CD4-positive, CD25-positive, alpha-beta regulatory T cell (primary cell): ENCODE data around the gene GCKR. TPM values are rescaled to one million over a fixed set of nuclear protein-coding genes. Genes with fewer than 3 reads are reported as not detected.
"Not testable (repeated sequence)": the region's sequence is repeated elsewhere in the genome, so short reads cannot be mapped to it uniquely, and the experiment has no call there.

ENCODE experiments used
- ATAC-seq, 2 donors: fragments of 150-1000 bp; cut with Tn5 transposase; one replicate each; pipeline ENCODE4 v1.10.0; 2021; ENCODE audit warnings: low read depth in 2 of 2, moderate number of reproducible peaks in 2 of 2, moderate library complexity in 1 of 2
- DNase-seq, 3 donors: peaks; one replicate each; pipeline versions ENCODE4 v3.0.0 to v3.0.0-alpha.2; 2012 to 2022; ENCODE audit warnings: mixed read lengths in 1 of 3
- H3K27ac ChIP-seq: one replicate; pipeline ENCODE4 v1.7.0; 2013; ENCODE audit warnings: mild to moderate bottlenecking, low read length; ENCODE audit not compliant: insufficient read depth, poor library complexity, severe bottlenecking
- H3K27me3 ChIP-seq: one replicate; pipeline ENCODE4 v1.7.0; 2013; ENCODE audit warnings: low read length; ENCODE audit not compliant: control insufficient read depth, insufficient read depth
- H3K36me3 ChIP-seq: one replicate; pipeline ENCODE4 v1.7.0; 2013; ENCODE audit warnings: mild to moderate bottlenecking, low read length, moderate library complexity; ENCODE audit not compliant: control insufficient read depth, insufficient read depth
- H3K4me1 ChIP-seq: 2 replicates; pipeline ENCODE4 v1.7.0; 2013; ENCODE audit warnings: mild to moderate bottlenecking, low read length; ENCODE audit not compliant: insufficient read depth, control insufficient read depth, poor library complexity, severe bottlenecking
- H3K4me3 ChIP-seq: one replicate; pipeline ENCODE4 v1.7.0; 2013; ENCODE audit warnings: low read depth, mild to moderate bottlenecking, low read length, moderate library complexity
- H3K9me3 ChIP-seq, 2 experiments: 1 replicate in 1 of 2; 2 replicates in 1 of 2; pipeline ENCODE4 v1.7.0; 2013; ENCODE audit warnings: low read length in 2 of 2, mild to moderate bottlenecking in 1 of 2, moderate library complexity in 1 of 2; ENCODE audit not compliant: control insufficient read depth in 2 of 2
- H3K27ac Mint-ChIP-seq, 3 donors: one replicate each; pipeline ENCODE4 v1.8.0; 2020 to 2022; ENCODE audit warnings: mild to moderate bottlenecking in 3 of 3, mixed read lengths in 3 of 3, moderate library complexity in 2 of 3
- H3K27me3 Mint-ChIP-seq: one replicate; pipeline ENCODE4 v1.8.0; 2022; ENCODE audit warnings: mild to moderate bottlenecking, mixed read lengths
- H3K36me3 Mint-ChIP-seq: one replicate; pipeline ENCODE4 v1.8.0; 2020; ENCODE audit warnings: mixed read lengths
- H3K4me1 Mint-ChIP-seq, 4 donors: one replicate each; pipeline ENCODE4 v1.8.0; 2020 to 2022; ENCODE audit warnings: mixed read lengths in 4 of 4, mild to moderate bottlenecking in 1 of 4
- H3K4me3 Mint-ChIP-seq, 4 donors: one replicate each; pipeline ENCODE4 v1.8.0; 2020 to 2022; ENCODE audit warnings: mild to moderate bottlenecking in 4 of 4, mixed read lengths in 4 of 4, moderate library complexity in 3 of 4
- H3K9me3 Mint-ChIP-seq, 7 donors: one replicate each; pipeline ENCODE4 v1.8.0; 2020 to 2022; ENCODE audit warnings: mixed read lengths in 7 of 7, mild to moderate bottlenecking in 3 of 7, moderate library complexity in 2 of 7
- polyA plus RNA-seq, 4 donors: library from polyadenylated mRNA; unstranded; fragments of 300-500 nt; fragmentation: Illumina TruSeq; gene quantifications; one replicate each; pipeline ENCODE4 v1.2.3, GENCODE V29; 2021
- total RNA-seq: library from RNA; stranded (reverse); gene quantifications from one replicate; pipeline ENCODE4 v1.2.3, GENCODE V29; 2022

Gene GCKR
- total and polyA plus RNA-seq, 5 donors from 2014 or later: not detected

DNA sequence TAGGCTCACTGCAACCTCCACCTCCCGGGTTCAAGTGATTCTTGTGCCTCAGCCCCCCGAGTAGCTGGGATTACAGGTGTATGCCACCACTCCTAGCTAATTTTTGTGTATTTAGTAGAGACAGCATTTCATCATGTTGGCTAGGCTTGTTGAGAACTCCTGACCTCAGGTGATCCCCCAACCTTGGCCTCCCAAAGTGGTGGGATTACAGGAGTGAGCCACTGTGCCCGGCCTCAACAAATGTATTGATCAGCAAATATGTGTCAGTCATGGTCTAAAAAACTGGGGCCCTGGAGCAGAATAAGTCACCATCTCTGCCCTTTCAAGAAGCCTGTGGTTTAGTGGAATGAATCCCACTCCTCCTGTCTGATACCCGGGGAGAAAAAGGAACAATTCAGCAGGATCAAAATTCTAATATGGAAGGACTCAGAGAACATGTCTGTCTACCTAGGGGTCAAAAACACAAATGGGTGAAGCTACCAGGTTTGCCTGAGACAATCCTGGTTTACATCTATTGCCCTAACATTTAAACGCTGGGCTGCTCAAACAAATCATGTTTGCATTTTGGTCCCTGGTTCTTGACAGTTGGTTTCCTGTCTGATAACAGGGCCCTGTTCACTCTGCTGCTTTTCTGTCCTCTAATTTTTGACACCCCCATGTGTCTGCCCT, 21.6 kb downstream of the GCKR start:
- no peaks in the 10 kb centered on the region for H3K9me3 Mint-ChIP-seq
- H3K27me3 Mint-ChIP-seq: peaks cover 22% of the 10 kb centered on the region
- no peak overlapping the region for H3K27ac ChIP-seq
- no peaks in the 10 kb centered on the region for H3K9me3 ChIP-seq
- H3K36me3 Mint-ChIP-seq: no peaks in the 10 kb centered on the region
- no peaks in the 10 kb centered on the region for H3K4me1 Mint-ChIP-seq
- no peak overlapping the region for H3K4me3 ChIP-seq
- H3K4me1 ChIP-seq: no peaks in the 10 kb centered on the region
- H3K27me3 ChIP-seq: peaks cover 9% of the 10 kb centered on the region
- H3K36me3 ChIP-seq: no peaks in the 10 kb centered on the region
- H3K4me3 Mint-ChIP-seq: no peak overlapping the region
- DNase-seq (no peak), ATAC-seq (no peak)
- H3K27ac Mint-ChIP-seq: no peak overlapping the region

DNA sequence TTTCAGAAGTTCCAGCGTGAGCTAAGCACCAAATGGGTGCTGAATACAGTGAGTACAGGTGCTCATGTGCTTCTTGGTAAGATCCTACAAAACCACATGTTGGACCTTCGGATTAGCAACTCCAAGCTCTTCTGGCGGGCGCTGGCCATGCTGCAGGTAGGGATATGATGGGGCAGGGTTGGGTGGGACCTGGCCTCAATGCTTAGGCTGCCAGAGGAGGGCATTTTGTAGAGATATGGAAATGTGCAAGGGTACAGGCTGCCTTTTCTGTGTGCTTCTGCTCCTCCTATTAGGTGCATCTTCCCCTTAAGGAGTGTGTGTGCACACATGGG, 22.1 kb downstream of the GCKR start:
- Histone ChIP-seq H3K27me3 (peaks cover 9% of the 10 kb centered on the region), H3K27ac (no peak overlapping the region), H3K4me3 (no peak overlapping the region), H3K36me3 (no peaks in the 10 kb centered on the region), H3K4me1 (no peaks in the 10 kb centered on the region), H3K9me3 (no peaks in the 10 kb centered on the region)
- Mint-ChIP-seq H3K4me1 (no peaks in the 10 kb centered on the region), H3K9me3 (no peaks in the 10 kb centered on the region), H3K4me3 (no peak overlapping the region), H3K36me3 (no peaks in the 10 kb centered on the region), H3K27me3 (peaks cover 19% of the 10 kb centered on the region), H3K27ac (no peak overlapping the region)
- DNase-seq (no peak), ATAC-seq (no peak)

DNA sequence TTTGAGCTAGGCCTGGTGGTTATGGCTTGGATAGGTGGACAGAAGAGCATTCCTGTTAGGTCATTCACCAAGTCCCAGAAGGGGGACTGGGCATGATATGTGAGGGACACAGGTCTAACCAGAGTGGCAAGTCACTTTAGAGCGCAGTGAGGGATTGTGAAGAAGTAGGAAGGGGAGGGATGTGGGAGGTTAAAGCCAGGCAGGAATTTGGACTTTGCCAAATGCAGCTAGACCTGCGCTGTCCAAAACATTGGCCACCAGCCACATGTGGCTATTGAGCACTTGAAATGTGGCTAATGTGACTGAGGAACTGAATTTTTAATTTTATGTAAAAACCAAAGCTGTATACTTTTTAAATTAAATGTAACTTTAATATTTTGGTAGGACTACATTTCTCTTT, 23.7 kb downstream of the GCKR start:
- DNase-seq (no peak), ATAC-seq (no peak)
- Histone ChIP-seq H3K4me1 (no peaks in the 10 kb centered on the region), H3K36me3 (no peaks in the 10 kb centered on the region), H3K4me3 (no peak overlapping the region), H3K9me3 (no peaks in the 10 kb centered on the region), H3K27ac (no peak overlapping the region), H3K27me3 (peaks cover 5% of the 10 kb centered on the region)
- Mint-ChIP-seq H3K36me3 (no peaks in the 10 kb centered on the region), H3K27me3 (peaks cover 18% of the 10 kb centered on the region), H3K9me3 (no peaks in the 10 kb centered on the region), H3K4me3 (no peak overlapping the region), H3K4me1 (no peaks in the 10 kb centered on the region), H3K27ac (no peak overlapping the region)

DNA sequence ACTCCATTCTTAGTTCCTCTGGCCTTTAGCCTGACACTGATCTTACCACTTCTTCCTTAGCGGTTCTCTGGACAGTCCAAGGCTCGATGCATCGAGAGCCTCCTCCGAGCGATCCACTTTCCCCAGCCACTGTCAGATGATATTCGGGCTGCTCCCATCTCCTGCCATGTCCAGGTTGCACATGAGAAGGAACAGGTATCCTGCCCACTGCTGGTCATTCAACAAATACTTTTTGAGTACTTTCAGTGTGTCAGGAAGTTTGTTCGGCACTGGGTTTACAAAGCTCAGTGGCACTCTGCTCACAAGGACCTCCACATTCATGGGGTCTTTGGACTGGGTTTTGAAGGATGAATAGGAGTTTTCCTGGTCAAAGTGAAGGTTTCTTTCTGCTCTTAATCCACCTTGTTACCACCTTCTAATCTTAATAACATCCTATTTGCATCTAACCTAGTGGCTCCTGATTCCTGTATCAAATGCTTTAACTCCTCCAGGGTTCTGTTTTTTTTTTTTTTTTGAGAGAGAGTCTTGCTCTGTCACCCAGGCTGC, 25.8 kb downstream of the GCKR start:
- Mint-ChIP-seq H3K27me3 (peaks cover 14% of the 10 kb centered on the region), H3K36me3 (no peaks in the 10 kb centered on the region), H3K4me3 (no peak overlapping the region), H3K9me3 (no peaks in the 10 kb centered on the region), H3K4me1 (no peaks in the 10 kb centered on the region), H3K27ac (no peak overlapping the region)
- Histone ChIP-seq H3K27me3 (peaks cover 7% of the 10 kb centered on the region), H3K4me3 (no peak overlapping the region), H3K9me3 (no peaks in the 10 kb centered on the region), H3K27ac (no peak overlapping the region), H3K4me1 (no peaks in the 10 kb centered on the region), H3K36me3 (no peaks in the 10 kb centered on the region)
- no peak for ATAC-seq
- no peak for DNase-seq

DNA sequence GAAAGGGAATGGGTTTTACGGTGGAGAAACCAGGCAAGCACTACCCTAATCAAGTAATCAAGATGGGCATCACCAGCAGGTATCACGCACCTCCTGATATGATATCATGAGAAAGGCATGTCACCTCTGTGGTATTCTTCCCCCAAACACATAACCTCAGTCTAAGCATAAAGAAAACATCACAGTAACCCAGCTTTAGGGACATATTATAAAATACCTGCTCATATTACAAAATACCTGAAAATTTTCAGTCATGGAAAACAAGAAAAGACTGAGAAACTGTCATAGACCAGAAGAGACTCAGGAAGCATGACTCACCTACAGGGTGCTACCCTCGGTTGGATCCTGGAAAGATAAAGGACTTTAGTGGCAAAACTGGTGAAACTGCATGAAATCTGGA, 30.5 kb downstream of the GCKR start:
- ATAC-seq: no peak
- H3K27me3 ChIP-seq: peaks cover 2% of the 10 kb centered on the region
- H3K9me3 ChIP-seq: no peaks in the 10 kb centered on the region
- H3K27me3 Mint-ChIP-seq: peaks cover 14% of the 10 kb centered on the region
- H3K36me3 Mint-ChIP-seq: no peaks in the 10 kb centered on the region
- H3K4me1 ChIP-seq: no peaks in the 10 kb centered on the region
- H3K27ac Mint-ChIP-seq: no peak overlapping the region
- peaks cover 0 to 2% (median 0%) of the 10 kb centered on the region in 4 donors for H3K4me1 Mint-ChIP-seq
- no peak overlapping the region for H3K4me3 ChIP-seq
- no peak overlapping the region for H3K27ac ChIP-seq
- H3K4me3 Mint-ChIP-seq: no peak overlapping the region
- no peak for DNase-seq
- peaks cover 0 to 2% (median 0%) of the 10 kb centered on the region in 7 donors for H3K9me3 Mint-ChIP-seq
- no peaks in the 10 kb centered on the region for H3K36me3 ChIP-seq

DNA sequence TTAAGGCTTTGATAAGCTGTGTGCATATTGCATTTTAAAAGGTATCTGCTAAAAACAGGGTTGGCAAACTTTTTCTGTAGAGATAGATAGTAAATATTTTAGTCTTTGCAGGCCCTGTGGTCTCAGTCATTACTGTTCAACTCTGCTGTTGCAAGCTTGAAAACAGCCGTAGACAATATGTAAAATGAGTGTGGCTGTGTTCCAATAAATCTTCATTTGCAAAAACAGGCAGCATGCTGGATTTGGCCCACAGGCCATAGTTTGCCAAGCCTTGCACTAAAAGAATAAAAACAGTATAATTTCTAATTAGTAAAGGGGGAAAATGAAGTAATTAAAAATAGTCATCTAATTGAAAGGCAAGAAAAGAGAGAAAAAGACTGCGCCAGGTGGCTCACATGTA, 35.3 kb downstream of the GCKR start:
- H3K4me3 Mint-ChIP-seq: no peak overlapping the region
- DNase-seq: no peak
- H3K4me3 ChIP-seq: no peak overlapping the region
- peaks cover 17% of the 10 kb centered on the region for H3K27me3 Mint-ChIP-seq
- H3K27ac ChIP-seq: no peak overlapping the region
- H3K36me3 Mint-ChIP-seq: no peaks in the 10 kb centered on the region
- H3K36me3 ChIP-seq: no peaks in the 10 kb centered on the region
- H3K27ac Mint-ChIP-seq: no peak overlapping the region
- H3K4me1 Mint-ChIP-seq: peaks cover 0 to 2% (median 0%) of the 10 kb centered on the region in 4 donors
- ATAC-seq: no peak
- no peaks in the 10 kb centered on the region for H3K4me1 ChIP-seq
- H3K27me3 ChIP-seq: peaks cover 4% of the 10 kb centered on the region
- H3K9me3 ChIP-seq: no peaks in the 10 kb centered on the region
- peaks cover 0 to 2% (median 0%) of the 10 kb centered on the region in 7 donors for H3K9me3 Mint-ChIP-seq

DNA sequence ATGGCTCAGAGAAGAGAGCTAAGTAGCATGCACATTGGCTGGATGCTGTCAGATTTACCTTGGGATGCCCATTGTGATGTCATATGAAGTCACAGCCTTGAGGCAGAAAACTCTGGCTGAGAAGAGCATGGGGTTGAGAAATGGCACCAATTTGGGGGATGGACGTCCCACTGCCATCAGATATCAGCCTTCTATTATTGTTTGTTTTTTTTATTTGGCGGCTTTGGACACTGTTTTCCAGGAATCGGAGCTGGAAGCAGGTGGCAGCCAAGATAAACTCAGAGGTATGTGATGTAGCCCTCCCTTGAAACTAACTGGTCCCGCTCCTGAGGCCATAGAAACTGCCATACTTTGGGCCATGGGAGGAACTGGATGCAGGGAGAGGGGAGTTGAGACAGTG, 40.6 kb downstream of the GCKR start:
- H3K9me3 Mint-ChIP-seq: no peaks in the 10 kb centered on the region
- no peaks in the 10 kb centered on the region for H3K4me1 ChIP-seq
- H3K27me3 Mint-ChIP-seq: peaks cover 18% of the 10 kb centered on the region
- no peaks in the 10 kb centered on the region for H3K36me3 Mint-ChIP-seq
- H3K4me3 Mint-ChIP-seq: no peak overlapping the region
- H3K9me3 ChIP-seq: no peaks in the 10 kb centered on the region
- H3K36me3 ChIP-seq: no peaks in the 10 kb centered on the region
- no peak overlapping the region for H3K27ac Mint-ChIP-seq
- ATAC-seq: no peak
- DNase-seq: no peak
- peaks cover 3% of the 10 kb centered on the region for H3K27me3 ChIP-seq
- H3K4me3 ChIP-seq: no peak overlapping the region
- H3K4me1 Mint-ChIP-seq: peaks cover 0 to 2% (median 0%) of the 10 kb centered on the region in 4 donors
- no peak overlapping the region for H3K27ac ChIP-seq

DNA sequence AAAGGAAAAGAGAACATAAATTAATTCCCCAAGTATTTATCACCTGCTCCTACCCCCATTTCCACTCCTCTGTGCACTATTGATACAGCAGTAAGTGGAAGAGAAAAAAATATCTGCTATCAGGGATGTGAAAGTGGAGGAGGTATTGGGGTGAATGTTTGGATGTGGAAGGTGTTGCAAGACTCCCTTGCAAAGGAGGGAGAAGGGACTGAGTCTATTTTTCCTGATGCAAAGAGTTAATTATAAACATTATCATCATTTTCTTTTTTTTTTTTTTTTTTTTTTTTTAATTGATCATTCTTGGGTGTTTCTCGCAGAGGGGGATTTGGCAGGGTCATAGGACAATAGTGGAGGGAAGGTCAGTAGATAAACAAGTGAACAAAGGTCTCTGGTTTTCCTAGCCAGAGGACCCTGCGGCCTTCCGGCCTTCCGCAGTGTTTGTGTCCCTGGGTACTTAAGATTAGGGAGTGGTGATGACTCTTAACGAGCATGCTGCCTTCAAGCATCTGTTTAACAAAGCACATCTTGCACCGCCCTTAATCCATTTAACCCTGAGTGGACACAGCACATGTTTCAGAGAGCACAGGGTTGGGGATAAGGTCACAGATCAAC, 42.3 kb downstream of the GCKR start:
- H3K27ac Mint-ChIP-seq, H3K36me3 Mint-ChIP-seq, H3K9me3 Mint-ChIP-seq, H3K4me3 Mint-ChIP-seq, DNase-seq, H3K27me3 ChIP-seq, H3K4me1 ChIP-seq, H3K36me3 ChIP-seq, H3K4me3 ChIP-seq, H3K4me1 Mint-ChIP-seq, H3K9me3 ChIP-seq, ATAC-seq, H3K27ac ChIP-seq: not testable (repeated sequence)
- H3K27me3 Mint-ChIP-seq: peaks cover 14% of the 10 kb centered on the region
